Stimulated activated effector memory CD8-positive, alpha-beta T cell treated with anti-CD3 and anti-CD28 coated beads, Interleukin-12 subunit alpha, Interleukin-12 subunit beta, amount 100 ng/mL, for 72 hours (primary cell): ENCODE results near the gene ZNF570.
A peak's percentile ranks its signal among the peaks of the same experiment; 100 is the strongest.

Experiments used
- ATAC-seq: fragments of 150-1000 bp; cut with Tn5 transposase; 2 replicates; pipeline ENCODE4 v1.10.0; 2021
- DNase-seq, 2 donors: peaks; one replicate each; pipeline ENCODE4 v3.0.0; 2021 to 2022; ENCODE audit warnings: low spot score in 2 of 2
- H3K27ac Mint-ChIP-seq: one replicate; pipeline ENCODE4 v1.8.0; 2022; ENCODE audit warnings: mild to moderate bottlenecking, mixed read lengths
- H3K36me3 Mint-ChIP-seq: one replicate; pipeline ENCODE4 v1.8.0; 2022; ENCODE audit warnings: mild to moderate bottlenecking, mixed read lengths
- H3K4me1 Mint-ChIP-seq: one replicate; pipeline ENCODE4 v1.8.0; 2022; ENCODE audit warnings: mixed read lengths
- H3K4me3 Mint-ChIP-seq: one replicate; pipeline ENCODE4 v1.8.0; 2022; ENCODE audit warnings: mild to moderate bottlenecking, mixed read lengths
- H3K9me3 Mint-ChIP-seq: one replicate; pipeline ENCODE4 v1.8.0; 2022; ENCODE audit warnings: mixed read lengths

The ZNF570 gene

DNA sequence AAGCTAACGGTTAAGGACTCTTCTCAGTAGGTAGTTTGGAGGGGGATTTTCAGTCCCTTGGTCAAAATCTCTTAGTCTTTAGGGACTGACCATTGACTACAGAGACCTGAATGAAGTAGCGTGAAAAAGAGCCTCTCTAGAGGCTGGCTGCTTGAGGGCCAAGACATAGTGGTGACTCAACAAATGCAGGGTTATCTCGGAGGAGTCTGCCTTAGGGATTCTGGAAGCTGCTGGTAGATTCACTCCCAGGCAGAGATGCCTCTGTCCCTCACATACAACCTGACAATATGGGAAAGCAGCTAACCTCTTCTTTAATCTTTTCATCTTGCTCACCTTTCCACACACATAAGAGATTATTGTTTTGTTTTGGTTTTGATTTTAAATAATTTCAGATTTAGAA is 42.7 kb downstream of the ZNF570 start:
- DNase-seq (no peak), ATAC-seq (no peak)
- peaks cover 26% of the 10 kb centered on the region for H3K36me3 Mint-ChIP-seq
- no peak overlapping the region for H3K4me3 Mint-ChIP-seq
- no peak overlapping the region for H3K27ac Mint-ChIP-seq
- H3K4me1 Mint-ChIP-seq = no peaks in the 10 kb centered on the region
- peaks cover 17% of the 10 kb centered on the region for H3K9me3 Mint-ChIP-seq

DNA sequence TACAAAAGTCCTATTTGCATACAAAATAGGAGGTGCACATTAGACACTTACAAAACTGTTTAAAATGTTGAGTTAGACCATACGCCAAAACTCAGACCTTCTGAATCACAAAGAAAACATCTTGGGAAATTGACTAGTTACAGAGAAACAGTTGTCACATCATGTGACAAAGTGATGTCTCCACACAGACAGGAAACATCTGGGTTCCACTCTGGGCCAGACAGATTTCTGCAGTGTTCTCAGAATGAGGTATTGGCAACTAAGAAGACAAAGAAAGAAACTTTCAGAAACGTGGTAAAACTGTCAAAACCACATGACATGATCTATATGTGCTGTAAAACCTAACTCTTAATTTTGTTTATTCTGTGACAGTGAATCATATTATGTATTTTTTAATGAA is 44.2 kb downstream of the ZNF570 start:
- ATAC-seq (peak; percentile 45), DNase-seq (no peak)
- peaks cover 17% of the 10 kb centered on the region for H3K9me3 Mint-ChIP-seq
- peaks cover 26% of the 10 kb centered on the region for H3K36me3 Mint-ChIP-seq
- H3K4me1 Mint-ChIP-seq = no peaks in the 10 kb centered on the region
- H3K27ac Mint-ChIP-seq = no peak overlapping the region
- H3K4me3 Mint-ChIP-seq = no peak overlapping the region

DNA sequence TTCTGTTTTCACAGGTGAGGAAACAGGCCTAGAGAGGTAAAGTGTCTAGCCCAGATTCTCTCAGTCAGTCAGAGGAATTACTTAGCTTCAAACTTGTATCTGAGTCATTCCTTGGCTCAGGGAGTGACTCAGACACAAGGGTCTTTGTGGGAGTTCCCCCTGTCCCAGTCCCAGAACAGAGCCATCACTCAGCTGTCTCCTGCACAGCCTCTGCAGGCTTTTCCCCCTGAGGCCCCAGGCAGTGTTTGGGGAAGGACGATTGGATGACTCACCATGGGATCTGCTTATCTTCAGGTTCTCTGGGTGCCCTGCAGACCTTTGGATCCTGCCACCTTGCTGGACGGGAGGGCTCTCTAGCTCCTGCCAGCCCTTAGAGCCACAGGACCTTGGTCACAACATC is 50.7 kb downstream of the ZNF570 start:
- Mint-ChIP-seq H3K4me3 (no peak overlapping the region), H3K9me3 (peaks cover 12% of the 10 kb centered on the region), H3K4me1 (no peaks in the 10 kb centered on the region), H3K36me3 (peaks cover 9% of the 10 kb centered on the region), H3K27ac (no peak overlapping the region)
- ATAC-seq = peak; percentile 36
- no peak for DNase-seq

GRCh38 chr19:37537391-37537947 is 68.3 kb downstream of the ZNF570 start:
- peaks cover 41% of the 10 kb centered on the region for H3K36me3 Mint-ChIP-seq
- H3K4me3 Mint-ChIP-seq = no peak overlapping the region
- DNase-seq (no peak), ATAC-seq (no peak)
- peaks cover 38% of the 10 kb centered on the region for H3K9me3 Mint-ChIP-seq
- no peak overlapping the region for H3K27ac Mint-ChIP-seq
- H3K4me1 Mint-ChIP-seq = no peaks in the 10 kb centered on the region
